ENCODE measurements around the gene MYOM1.
"Not testable (repeated sequence)": the region's sequence is repeated elsewhere in the genome, so short reads cannot be mapped to it uniquely, and the experiment has no call there.

The MYOM1 gene

GRCh38 chr18:3217948-3218647 lies 1.7 kb downstream of the MYOM1 start:
- no peak for DNase-seq

- DNase-seq = no peak
Measured at GRCh38 chr18:3216987-3217386, 2.8 kb downstream of the MYOM1 start.

- no peak for DNase-seq
Measured at GRCh38 chr18:3214855-3215637, 4.7 kb downstream of the MYOM1 start.

GRCh38 chr18:3213300-3214059 lies 6.3 kb downstream of the MYOM1 start:
- no peak for DNase-seq

GRCh38 chr18:3212657-3213056 lies 7.1 kb downstream of the MYOM1 start:
- DNase-seq = no peak

- no peak for DNase-seq
Measured at GRCh38 chr18:3211236-3211992, 8.4 kb downstream of the MYOM1 start.

GRCh38 chr18:3209859-3210569 lies 9.8 kb downstream of the MYOM1 start:
- no peak for DNase-seq

- no peak for DNase-seq
Measured at GRCh38 chr18:3207565-3207964, 12.2 kb downstream of the MYOM1 start.

GRCh38 chr18:3205239-3205638 lies 14.5 kb downstream of the MYOM1 start:
- no peak for DNase-seq

GRCh38 chr18:3199942-3200645 lies 19.7 kb downstream of the MYOM1 start:
- no peak for DNase-seq

GRCh38 chr18:3198260-3198860 lies 21.4 kb downstream of the MYOM1 start:
- DNase-seq = not testable (repeated sequence)

- no peak for DNase-seq
Measured at GRCh38 chr18:3194947-3195612, 24.7 kb downstream of the MYOM1 start.

- no peak for DNase-seq
Measured at GRCh38 chr18:3193331-3193730, 26.4 kb downstream of the MYOM1 start.

GRCh38 chr18:3192752-3193151 lies 27.0 kb downstream of the MYOM1 start:
- DNase-seq = no peak

GRCh38 chr18:3192286-3192685 lies 27.5 kb downstream of the MYOM1 start:
- DNase-seq = no peak

- no peak for DNase-seq
Measured at GRCh38 chr18:3190610-3191009, 29.2 kb downstream of the MYOM1 start.

GRCh38 chr18:3189884-3190283 lies 29.9 kb downstream of the MYOM1 start:
- no peak for DNase-seq

- DNase-seq = no peak
Measured at GRCh38 chr18:3186678-3187658, 32.8 kb downstream of the MYOM1 start.

- DNase-seq = no peak
Measured at GRCh38 chr18:3184275-3184963, 35.3 kb downstream of the MYOM1 start.
